Keratinocyte (primary cell): Measurements from ENCODE around the gene CMPK2.

Experiments
- CTCF ChIP-seq, 3 experiments: IDR thresholded peaks in 1 of 3; conservative IDR thresholded peaks in 1 of 3; optimal IDR thresholded peaks in 1 of 3; 2 replicates in 2 of 3; 3 replicates in 1 of 3; pipeline versions ENCODE3 to v1.5.1; 2011; ENCODE audit warnings: low read length in 3 of 3, mild to moderate bottlenecking in 3 of 3, moderate library complexity in 2 of 3, control low read depth in 1 of 3, inconsistent platforms in 1 of 3; ENCODE audit not compliant: insufficient read depth in 2 of 3; ENCODE audit errors: extremely low read depth in 1 of 3
- EZH2 ChIP-seq: IDR thresholded peaks from one replicate; pipeline ENCODE4 v1.6.1; 2012; ENCODE audit warnings: inconsistent platforms, mild to moderate bottlenecking, low read length, moderate library complexity

DNA sequence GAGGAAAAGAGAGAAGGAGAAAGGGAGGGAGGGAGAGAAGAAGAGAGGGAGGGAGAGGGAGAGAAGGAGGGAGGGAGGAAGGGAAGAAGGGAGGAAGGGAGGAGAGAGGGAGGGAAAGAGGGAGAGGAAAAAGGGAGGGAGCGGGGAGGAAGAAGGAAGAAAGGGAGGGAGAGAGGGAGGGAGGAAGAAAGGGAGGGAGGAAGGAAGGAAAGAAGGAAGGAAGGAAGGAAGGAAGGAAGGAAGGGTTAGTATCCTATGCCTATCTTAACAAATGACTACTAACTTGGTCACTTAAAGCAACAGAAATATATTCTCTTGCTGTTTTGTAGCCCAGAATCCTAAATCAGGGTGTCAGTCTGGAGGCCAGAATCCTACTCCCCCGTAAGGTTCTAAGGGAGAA lies 52.1 kb downstream of the CMPK2 start:
- TF ChIP-seq CTCF (optimal IDR thresholded peaks at IDR 0.05 in 1 of 3, IDR thresholded peaks at IDR 0.05 in 1 of 3, conservative IDR thresholded peaks at IDR 0.05 in 1 of 3; ENCODE audit: extremely low read depth in 1 of 3, insufficient read depth in 2 of 3, low read length in 3 of 3) (no peak), EZH2 (no peak)
